Stimulated activated CD8-positive, alpha-beta memory T cell treated with anti-CD3 and anti-CD28 coated beads, Interleukin-15, amount 100 ng/mL, for 24 hours (primary cell): ENCODE data around the gene TMC1.

ENCODE experiments used
- DNase-seq: peaks from one replicate; pipeline ENCODE4 v3.0.0-alpha.2; 2020; ENCODE audit warnings: low read depth

TMC1 gene

DNA sequence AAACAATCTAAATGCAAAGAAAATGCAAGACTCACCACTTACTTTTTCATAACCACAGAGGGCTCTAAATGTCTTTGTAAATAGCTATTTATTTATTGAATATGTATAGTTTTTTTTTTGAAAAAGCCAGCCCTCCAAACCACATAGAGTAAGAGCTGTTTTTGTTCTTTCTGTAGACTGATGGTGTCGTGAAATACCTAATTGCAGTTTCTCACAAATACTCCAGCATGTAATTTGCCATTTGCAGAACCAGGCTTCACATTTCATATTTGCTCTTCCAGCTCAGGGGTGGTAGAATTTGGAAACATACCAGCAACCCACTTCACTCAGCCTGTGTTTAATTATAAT lies 159.8 kb downstream of the TMC1 start:
- no peak for DNase-seq

DNA sequence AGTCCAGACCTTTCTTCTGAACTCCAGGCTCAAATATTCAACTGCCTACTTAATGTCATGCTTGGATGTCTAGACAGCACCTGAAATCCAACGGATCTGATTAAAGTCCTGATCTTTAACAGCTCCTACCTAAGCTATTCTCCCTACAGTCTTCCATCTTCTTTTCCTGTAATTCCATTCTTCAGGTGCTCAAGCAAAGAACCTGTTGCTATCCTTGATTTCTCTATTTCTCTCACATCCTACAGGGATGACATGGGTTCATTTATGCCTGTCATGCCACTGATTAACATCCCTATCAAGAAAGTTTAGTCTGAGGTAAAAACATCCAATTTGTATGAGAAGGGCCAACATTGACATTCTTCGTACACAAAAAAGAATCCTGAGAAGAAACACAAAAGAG lies 163.2 kb downstream of the TMC1 start:
- no peak for DNase-seq

- no peak for DNase-seq
Observed at GRCh38 chr9:72685911-72686310, 164.5 kb downstream of the TMC1 start.

DNA sequence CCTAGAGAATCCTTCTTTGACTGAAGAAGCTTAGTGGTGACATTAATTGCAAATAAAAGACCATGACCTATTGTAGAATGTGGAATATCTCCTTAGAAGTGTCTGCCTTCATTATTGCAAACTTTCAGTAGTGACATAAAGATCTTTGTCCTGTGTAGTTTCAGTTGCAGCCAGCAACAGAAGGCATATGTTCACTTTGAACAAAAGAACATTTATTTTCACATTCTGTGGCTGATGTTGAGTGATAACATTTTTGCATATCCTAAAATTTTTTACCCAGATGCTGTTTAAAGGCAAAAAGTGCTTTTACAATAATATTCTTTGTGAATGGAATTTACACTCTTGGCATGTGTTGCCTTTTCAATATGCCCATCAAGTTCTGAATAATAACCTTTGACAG lies 165.9 kb downstream of the TMC1 start:
- no peak for DNase-seq

DNA sequence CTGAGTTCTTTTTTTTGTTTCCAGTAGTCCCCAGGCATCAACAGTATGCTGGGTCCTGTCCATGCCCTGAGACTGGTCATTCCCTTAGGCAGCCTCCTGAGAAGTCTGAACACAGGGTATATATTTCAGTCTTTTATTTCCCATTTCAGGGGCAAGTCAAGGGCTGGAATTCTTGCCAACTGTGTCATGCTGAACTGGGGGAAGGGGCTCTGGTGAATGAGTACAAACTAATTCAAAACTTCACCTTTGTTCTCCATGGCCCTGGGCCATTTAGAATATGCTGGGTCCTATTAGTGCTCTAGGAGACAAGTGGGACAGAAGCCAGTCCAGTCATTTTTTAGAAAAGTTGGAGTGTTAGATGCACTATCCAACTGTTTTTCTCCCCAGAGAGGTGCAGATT lies 170.3 kb downstream of the TMC1 start:
- no peak for DNase-seq

DNA sequence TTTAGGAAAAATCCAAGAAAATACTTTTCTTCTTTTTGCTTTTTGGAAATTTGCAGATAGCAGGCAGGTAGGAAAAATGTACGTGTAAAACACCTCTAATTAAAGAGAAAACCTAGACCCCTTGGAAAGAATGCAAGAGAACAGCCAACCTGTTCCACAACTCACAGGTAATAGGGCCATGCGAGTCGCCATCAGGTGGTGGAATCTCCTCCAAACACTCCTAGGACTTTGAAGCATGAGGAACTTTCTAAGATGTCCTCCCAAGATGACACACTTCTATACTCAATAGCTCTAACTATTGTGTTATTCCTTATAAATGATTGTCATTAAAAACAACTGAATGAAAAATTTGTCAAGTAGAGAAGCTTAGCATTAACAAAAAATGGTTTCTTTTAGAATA lies 174.0 kb downstream of the TMC1 start:
- DNase-seq: no peak

GRCh38 chr9:72696511-72696910 lies 175.1 kb downstream of the TMC1 start:
- no peak for DNase-seq

DNA sequence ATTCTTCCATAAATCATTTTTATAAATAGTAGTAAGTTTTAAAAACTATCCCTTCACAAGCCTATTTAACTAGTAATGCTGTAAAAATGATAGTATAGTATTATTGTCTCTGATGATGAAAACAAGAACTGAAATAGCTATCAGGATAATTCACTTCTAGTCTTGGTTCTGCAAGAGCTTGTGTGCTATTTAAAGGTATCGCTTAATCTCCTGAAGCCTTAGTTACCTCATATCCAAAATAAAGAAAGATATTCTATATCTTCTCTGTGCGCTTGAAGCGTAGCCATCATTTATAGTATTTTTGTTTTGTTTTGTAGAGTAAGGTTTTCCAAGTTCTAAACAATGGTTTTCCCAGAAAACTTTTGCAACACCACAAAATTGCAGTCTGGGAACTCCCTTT lies 180.1 kb downstream of the TMC1 start:
- DNase-seq: no peak

DNA sequence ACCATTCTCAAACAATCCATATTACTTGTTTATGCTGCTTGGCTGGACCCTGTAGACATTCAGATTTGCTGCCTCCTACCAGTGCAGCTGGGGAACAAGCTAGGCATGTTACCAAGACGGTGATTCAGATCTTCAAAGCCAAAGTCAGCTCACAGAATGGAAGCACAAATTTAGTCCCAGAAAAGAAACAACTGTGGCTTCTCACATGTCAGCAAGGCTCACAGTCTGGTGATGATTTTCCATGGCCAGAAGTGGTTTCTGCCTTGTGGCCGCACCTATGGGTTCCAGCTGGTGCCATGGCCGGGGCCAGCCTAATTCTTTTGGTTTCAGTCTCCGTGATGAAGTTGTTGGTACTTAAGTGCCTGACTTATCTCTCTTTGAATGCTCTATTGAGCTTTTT lies 182.2 kb downstream of the TMC1 start:
- DNase-seq: no peak

GRCh38 chr9:72704688-72705375 lies 183.4 kb downstream of the TMC1 start:
- no peak for DNase-seq

DNA sequence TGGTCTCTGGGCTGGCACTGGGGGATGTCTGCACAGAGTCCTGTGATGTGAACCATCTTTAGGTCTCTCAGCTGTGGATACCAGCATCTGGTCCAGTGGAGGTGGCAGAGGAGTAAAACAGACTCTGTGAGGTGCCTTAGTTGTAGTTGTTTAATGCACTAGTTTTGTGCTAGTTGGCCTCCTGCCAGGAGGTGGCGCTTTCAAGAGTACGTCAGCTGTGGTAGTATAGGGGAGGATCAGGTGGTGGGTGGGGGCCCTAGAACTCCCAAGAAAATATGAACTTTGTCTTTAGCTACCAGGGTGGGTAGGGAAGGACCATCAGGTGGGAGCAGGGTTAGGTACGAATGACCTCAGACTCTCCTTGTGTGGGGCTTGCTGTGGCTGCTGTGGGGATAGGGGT lies 197.1 kb downstream of the TMC1 start:
- DNase-seq: no peak

- no peak for DNase-seq
Observed at GRCh38 chr9:72721067-72721466, 199.7 kb downstream of the TMC1 start.

DNA sequence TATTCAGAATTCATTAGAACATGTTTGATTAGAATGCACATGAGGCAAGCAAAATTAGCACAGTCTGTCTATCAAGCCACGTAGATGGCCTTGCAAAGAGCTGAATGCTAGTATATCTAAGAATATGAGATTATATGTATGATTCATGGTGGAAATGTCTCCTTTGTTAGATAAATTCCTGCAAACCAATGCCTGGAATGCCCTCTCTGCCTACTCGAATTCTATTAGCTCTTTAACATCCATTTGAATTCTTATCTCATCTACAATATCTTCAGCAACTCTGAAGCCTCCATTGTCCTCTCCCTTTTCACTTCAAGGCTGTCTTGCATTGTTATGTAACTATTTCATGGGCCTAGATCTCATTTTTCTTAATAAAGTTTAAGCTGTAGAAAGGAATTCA lies 205.5 kb downstream of the TMC1 start:
- DNase-seq: no peak

DNA sequence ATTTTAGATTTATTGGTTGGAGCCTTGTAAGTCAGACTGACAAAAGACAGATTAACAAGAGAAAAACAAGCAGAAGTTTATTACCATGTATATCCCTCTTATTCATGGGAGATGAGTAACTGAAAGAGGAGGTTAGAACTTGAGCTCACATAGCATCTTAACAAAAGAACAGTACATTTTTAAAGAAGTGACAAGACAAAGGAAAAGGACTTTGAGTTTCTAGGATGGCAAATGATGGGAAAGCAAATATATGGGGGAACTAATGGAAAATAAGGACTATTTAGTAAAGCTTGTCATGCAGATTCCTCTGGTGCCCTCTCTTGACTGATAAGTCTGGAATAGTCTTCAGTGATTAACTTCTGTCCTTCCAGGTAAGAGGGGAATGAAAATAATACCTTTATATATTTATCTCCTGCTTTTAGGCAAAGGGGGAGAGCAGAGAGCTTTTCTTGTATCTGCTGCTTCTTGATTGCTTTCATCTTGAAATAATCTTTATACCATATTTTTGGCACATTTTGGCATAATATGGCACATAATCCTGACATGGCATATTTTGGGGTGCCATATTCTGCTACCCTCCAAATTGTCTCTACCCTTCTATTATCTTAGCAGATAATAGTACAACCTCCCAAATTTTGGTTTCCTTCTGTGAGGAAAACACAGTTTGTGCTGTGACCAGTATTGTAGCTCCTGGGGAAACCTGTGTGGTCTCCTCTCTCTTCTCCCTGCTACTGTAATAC lies 206.8 kb downstream of the TMC1 start:
- no peak for DNase-seq

- no peak for DNase-seq
Observed at GRCh38 chr9:72733895-72734294, 212.5 kb downstream of the TMC1 start.

DNA sequence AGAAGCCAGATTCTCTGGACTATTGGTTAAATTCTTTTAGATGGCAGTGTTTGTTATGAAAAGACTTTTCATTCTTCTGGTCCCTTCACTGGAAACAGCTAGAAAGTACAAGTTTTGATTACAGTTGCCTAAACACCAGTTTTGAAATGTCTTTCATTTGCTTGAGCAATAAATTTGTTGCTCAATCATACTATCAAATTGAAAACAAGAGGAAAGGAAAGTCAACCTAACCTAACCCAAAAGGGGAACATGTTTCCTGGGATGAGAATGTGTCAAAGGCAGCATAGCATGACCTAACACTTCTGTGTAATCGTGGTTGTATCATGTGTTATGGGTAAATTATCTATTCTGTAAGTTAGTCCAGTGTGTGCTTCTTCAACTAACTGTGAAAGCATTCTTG lies 213.2 kb downstream of the TMC1 start:
- no peak for DNase-seq

GRCh38 chr9:72743836-72744235 lies 222.4 kb downstream of the TMC1 start:
- DNase-seq: no peak

GRCh38 chr9:72749276-72749675 lies 227.9 kb downstream of the TMC1 start:
- DNase-seq: no peak

- no peak for DNase-seq
Observed at GRCh38 chr9:72751541-72751940, 230.1 kb downstream of the TMC1 start.

DNA sequence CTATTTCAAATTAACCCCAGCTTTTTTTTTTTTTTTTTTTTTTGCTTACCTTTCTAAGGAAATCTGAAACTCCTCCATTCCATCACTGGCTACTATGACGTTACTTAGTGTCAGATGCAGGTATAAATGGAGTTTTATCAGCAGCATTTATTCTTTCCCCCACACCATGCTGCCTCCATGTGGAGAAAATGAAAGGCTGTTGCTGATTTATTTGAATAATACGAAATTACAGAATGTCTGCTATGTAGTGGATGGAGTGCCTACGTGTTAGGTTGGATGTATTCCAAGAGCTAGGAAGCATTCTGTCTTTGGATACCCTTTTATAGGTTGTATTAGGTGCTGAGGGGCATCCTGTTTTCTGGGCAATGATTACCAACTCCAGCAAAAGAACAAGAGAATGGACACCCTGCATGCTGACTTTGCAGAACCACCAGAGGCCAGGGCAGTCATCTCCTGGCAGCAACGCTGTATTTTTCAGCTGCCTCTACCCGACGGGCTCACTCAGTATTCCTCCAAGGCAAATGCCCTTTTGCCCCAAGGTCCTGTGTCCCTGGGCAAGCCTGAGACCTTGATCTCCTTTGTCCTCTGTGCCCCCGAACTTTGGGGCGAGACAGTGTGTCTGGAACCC lies 232.0 kb downstream of the TMC1 start:
- DNase-seq: no peak

DNA sequence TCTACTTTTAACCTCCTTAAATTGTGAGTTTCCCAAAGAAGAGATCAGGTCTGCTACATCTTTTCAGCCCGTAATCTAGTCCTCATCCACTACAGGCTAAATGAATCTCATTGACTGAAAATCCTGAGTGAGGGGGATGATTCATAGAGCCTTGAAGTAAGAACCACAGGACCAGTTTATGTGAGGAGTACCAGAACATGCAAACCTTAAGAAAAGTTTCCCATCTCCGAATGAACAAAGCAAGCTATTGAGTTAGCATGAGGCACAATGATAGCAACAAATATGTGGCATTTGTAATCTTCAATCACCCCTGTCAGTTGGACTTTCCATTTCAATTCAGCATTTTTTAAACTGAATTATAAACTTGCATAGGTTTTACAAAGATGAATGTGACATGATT lies 234.4 kb downstream of the TMC1 start:
- no peak for DNase-seq

- DNase-seq: no peak
Observed at GRCh38 chr9:72758944-72759343, 237.5 kb downstream of the TMC1 start.

GRCh38 chr9:72763022-72763421 lies 241.6 kb downstream of the TMC1 start:
- DNase-seq: no peak

DNA sequence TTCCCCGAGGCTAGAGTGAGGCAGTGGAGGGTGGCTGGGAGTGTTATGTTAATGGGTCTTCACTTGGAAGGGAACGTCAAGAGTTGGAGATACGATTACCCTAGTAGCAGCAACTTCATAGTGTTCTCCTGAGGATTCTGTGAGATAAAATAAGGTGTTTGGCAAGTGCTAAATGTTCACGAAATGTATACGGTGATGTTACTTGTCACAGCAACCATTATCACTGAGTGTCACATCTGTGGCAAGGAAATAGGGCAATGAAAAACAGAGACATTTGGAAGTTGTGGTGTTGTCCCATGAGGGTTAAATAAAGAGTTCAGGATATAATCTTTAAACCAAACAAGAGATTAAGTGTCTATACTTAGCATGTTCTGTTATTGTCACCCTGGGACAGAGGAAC lies 248.1 kb downstream of the TMC1 start:
- DNase-seq: no peak
